ENCODE measurements around the gene SOS1. TPM values are rescaled to one million over a fixed set of nuclear protein-coding genes. Genes with fewer than 3 reads are reported as not detected.

The SOS1 gene
- total RNA-seq, 4 donors from 2014 or later, result 55.9 to 80.8 (median 63.2) TPM

- no peak overlapping the region for H3K27ac ChIP-seq
- WGBS, 2 donors, result 92 to 94% methylated on average over 3 of the region's 3 CpGs
- H3K36me3 ChIP-seq, result peaks cover 0 to 7% of the 10 kb centered on the region in 2 donors
- H3K4me1 ChIP-seq, result peaks cover 40% of the 10 kb centered on the region in 2 donors
- intact Hi-C loops (cut with DNase I), result no loop called here
- TF ChIP-seq POLR2A (IDR thresholded peaks at IDR 0.05) (no peak), CTCF (IDR thresholded peaks at IDR 0.05) (no peak)
- no peaks in the 10 kb centered on the region for H3K27me3 ChIP-seq
- H3K9me3 ChIP-seq, result no peaks in the 10 kb centered on the region
- DNase-seq, result no peak
- H3K4me3 ChIP-seq (replicated peaks in 1 of 3), result no peak overlapping the region
These were observed 107.0 kb downstream of the SOS1 start for GRCh38 chr2:39013871-39014270.

GRCh38 chr2:39008665-39009064 lies 112.2 kb downstream of the SOS1 start:
- H3K4me3 ChIP-seq (replicated peaks in 1 of 3), result no peak overlapping the region
- TF ChIP-seq CTCF (IDR thresholded peaks at IDR 0.05), result no peak
- no peak for TF ChIP-seq POLR2A (IDR thresholded peaks at IDR 0.05)
- H3K4me1 ChIP-seq, result peaks cover 8 to 12% of the 10 kb centered on the region in 2 donors
- intact Hi-C loops (cut with DNase I), result no loop called here
- H3K27me3 ChIP-seq, result no peaks in the 10 kb centered on the region
- DNase-seq, result no peak
- H3K9me3 ChIP-seq, result no peaks in the 10 kb centered on the region
- 95 to 97% methylated on average over 1 of the region's 1 CpG for WGBS, 2 donors
- H3K27ac ChIP-seq, result peak overlapping the region in 2 of 3 donors; percentile 3 to 14
- peaks cover 6 to 7% of the 10 kb centered on the region in 2 donors for H3K36me3 ChIP-seq

GRCh38 chr2:39007875-39008504 lies 112.9 kb downstream of the SOS1 start:
- peak; percentile 63 to 73 for DNase-seq
- Histone ChIP-seq H3K4me1 (peaks cover 8 to 12% of the 10 kb centered on the region in 2 donors), H3K27ac (peak overlapping the region; percentile 3 to 34 (median 14)), H3K9me3 (no peaks in the 10 kb centered on the region), H3K4me3 (replicated peaks in 1 of 3) (no peak overlapping the region), H3K27me3 (no peaks in the 10 kb centered on the region), H3K36me3 (peaks cover 6 to 7% of the 10 kb centered on the region in 2 donors)
- WGBS, 2 donors, result 57 to 70% methylated on average over 4 to 5 of the region's 5 CpGs
- TF ChIP-seq CTCF (IDR thresholded peaks at IDR 0.05), result peak in 1 of 6 experiments; percentile 12
- no peak for TF ChIP-seq POLR2A (IDR thresholded peaks at IDR 0.05)
- intact Hi-C loops (cut with DNase I), result no loop called here

GRCh38 chr2:39000552-39000951 lies 120.3 kb downstream of the SOS1 start:
- intact Hi-C loops (cut with DNase I), result no loop called here
- Histone ChIP-seq H3K27me3 (no peaks in the 10 kb centered on the region), H3K4me3 (replicated peaks in 1 of 3) (no peak overlapping the region), H3K36me3 (peaks cover 1 to 3% of the 10 kb centered on the region in 2 donors), H3K9me3 (no peaks in the 10 kb centered on the region), H3K4me1 (peaks cover 3 to 11% of the 10 kb centered on the region in 2 donors), H3K27ac (no peak overlapping the region)
- WGBS, 2 donors, result 92 to 93% methylated on average over 2 of the region's 2 CpGs
- DNase-seq, result no peak
- TF ChIP-seq CTCF (IDR thresholded peaks at IDR 0.05), result no peak
- no peak for TF ChIP-seq POLR2A (IDR thresholded peaks at IDR 0.05)

GRCh38 chr2:38997781-38998180 lies 123.1 kb downstream of the SOS1 start:
- peak; percentile 31 to 47 for DNase-seq
- TF ChIP-seq POLR2A (IDR thresholded peaks at IDR 0.05) (no peak), CTCF (IDR thresholded peaks at IDR 0.05) (no peak)
- intact Hi-C loops (cut with DNase I), result no loop called here
- peaks cover 0 to 3% of the 10 kb centered on the region in 2 donors for H3K36me3 ChIP-seq
- peak overlapping the region; percentile 30 to 59 (median 33) for H3K27ac ChIP-seq
- peaks cover 3 to 11% of the 10 kb centered on the region in 2 donors for H3K4me1 ChIP-seq
- H3K27me3 ChIP-seq, result no peaks in the 10 kb centered on the region
- no peak overlapping the region for H3K4me3 ChIP-seq (replicated peaks in 1 of 3)
- no peaks in the 10 kb centered on the region for H3K9me3 ChIP-seq
- WGBS, 2 donors, result 18 to 24% methylated on average over 4 of the region's 4 CpGs
